Measurements from ENCODE around the gene PCDHGA10.
"Not testable (repeated sequence)": the region's sequence is repeated elsewhere in the genome, so short reads cannot be mapped to it uniquely, and the experiment has no call there.

Gene PCDHGA10

GRCh38 chr5:141403387-141403786 is 9.4 kb upstream of the PCDHGA10 start:
- H3K36me3 ChIP-seq (ENCODE audit: control insufficient read depth in 2 of 2, insufficient read depth in 1 of 2, low read length in 2 of 2) = no peaks in the 10 kb centered on the region
- H3K27ac ChIP-seq (ENCODE audit: extremely low read depth, low read depth, low read length) = no peak overlapping the region
- ChIA-PET CTCF (interaction anchor here (0.8 kb wide), 2 partner anchors 21 to 154 kb away, joined by 3 to 4 read pairs; partner anchors contain the start of gene PCDHGA7), POLR2A (no interaction called here)
- TF ChIP-seq ZNF132 (tag by site-specific recombination; IDR thresholded peaks at IDR 0.05; ENCODE audit: borderline replicate concordance) (no peak), ZFP3 (tag by site-specific recombination; IDR thresholded peaks at IDR 0.05; ENCODE audit: low read depth) (no peak), HIC1 (tag by site-specific recombination; IDR thresholded peaks at IDR 0.05) (no peak), ZNF791 (tag by site-specific recombination; IDR thresholded peaks at IDR 0.05) (no peak), FEZF1 (tag by site-specific recombination; IDR thresholded peaks at IDR 0.05) (no peak), CTCF (tag by site-specific recombination; IDR thresholded peaks at IDR 0.05) (no peak), ZNF664 (tag by site-specific recombination; IDR thresholded peaks at IDR 0.05) (no peak), ZNF184 (tag by site-specific recombination; IDR thresholded peaks at IDR 0.05) (no peak), PRDM1 (tag by site-specific recombination; IDR thresholded peaks at IDR 0.05) (no peak), HOXA7 (CRISPR knock-in tag; IDR thresholded peaks at IDR 0.05; ENCODE audit: borderline replicate concordance) (no peak), ZNF488 (tag by site-specific recombination; IDR thresholded peaks at IDR 0.05) (no peak), ZNF626 (tag by site-specific recombination; IDR thresholded peaks at IDR 0.05) (no peak), ZNF302 (tag by site-specific recombination; IDR thresholded peaks at IDR 0.05; ENCODE audit: low read depth) (no peak), ZNF544 (tag by site-specific recombination; IDR thresholded peaks at IDR 0.05) (no peak)
- H3K4me3 ChIP-seq (ENCODE audit: low read depth, low read length) = no peak overlapping the region
- no peaks in the 10 kb centered on the region; the same call in 1 of the 2 replicates for H3K9me3 ChIP-seq (ENCODE audit: control insufficient read depth, insufficient read depth, low read depth, low read length)
- H3K4me1 ChIP-seq (ENCODE audit: control insufficient read depth, insufficient read depth, low read length) = no peaks in the 10 kb centered on the region

- POLR2A ChIA-PET; H3K4me1 ChIP-seq (ENCODE audit: control insufficient read depth, insufficient read depth, low read length); H3K4me3 ChIP-seq (ENCODE audit: low read depth, low read length); H3K9me3 ChIP-seq (ENCODE audit: control insufficient read depth, insufficient read depth, low read depth, low read length); H3K27ac ChIP-seq (ENCODE audit: extremely low read depth, low read depth, low read length); H3K36me3 ChIP-seq (ENCODE audit: control insufficient read depth in 2 of 2, insufficient read depth in 1 of 2, low read length in 2 of 2): not testable (repeated sequence)
- CTCF ChIA-PET = interaction anchor here (0.8 to 2.9 kb wide), 4 partner anchors 9 to 158 kb away, joined by 3 to 14 read pairs (median 6); partner anchors contain the start of genes PCDHGA8 and PCDHGB7
Observed at GRCh38 chr5:141407790-141408505, 4.8 kb upstream of the PCDHGA10 start, which contains the start of gene PCDHGB6. Gene PCDHGB6 (plus strand): TSS chr5:141408021. CDS start chr5:141408203, 182 bp downstream.

- POLR2A ChIA-PET = no interaction called here
Observed at GRCh38 chr5:141409598-141410306, 3.0 kb upstream of the PCDHGA10 start.

More at GRCh38 chr5:141409598-141410306, 3.0 kb upstream of the PCDHGA10 start:
- no peaks in the 10 kb centered on the region for H3K4me1 ChIP-seq (ENCODE audit: control insufficient read depth, insufficient read depth, low read length)
- no peak for TF ChIP-seq ZNF704 (tag by site-specific recombination; IDR thresholded peaks at IDR 0.05)
- no peaks in the 10 kb centered on the region for H3K36me3 ChIP-seq (ENCODE audit: control insufficient read depth in 2 of 2, insufficient read depth in 1 of 2, low read length in 2 of 2)
- H3K4me3 ChIP-seq (ENCODE audit: low read depth, low read length) = no peak overlapping the region
- H3K27ac ChIP-seq (ENCODE audit: extremely low read depth, low read depth, low read length) = no peak overlapping the region
- CTCF ChIA-PET = interaction anchor here (0.7 to 1.0 kb wide), 2 partner anchors 148 to 167 kb away, joined by 3 to 4 read pairs; no protein-coding TSS in a partner anchor
- H3K9me3 ChIP-seq (ENCODE audit: control insufficient read depth, insufficient read depth, low read depth, low read length) = no peaks in the 10 kb centered on the region

All from HEK293 (cell line).